Limb (tissue), 2 donors: Measurements from ENCODE around the gene UBE2L5.
"Not testable (repeated sequence)": the region's sequence is repeated elsewhere in the genome, so short reads cannot be mapped to it uniquely, and the experiment has no call there.

ENCODE experiments used
- DNase-seq, 2 donors: peaks; one replicate each; pipeline ENCODE4 v3.0.0-alpha.2; 2016; ENCODE audit errors: extremely low spot score in 2 of 2

The UBE2L5 gene

GRCh38 chr13:30438286-30438685 is 16.0 kb downstream of the UBE2L5 start:
- DNase-seq = no peak

- no peak for DNase-seq
Observed at GRCh38 chr13:30440910-30441703, 18.8 kb downstream of the UBE2L5 start.

GRCh38 chr13:30442926-30443325 is 20.6 kb downstream of the UBE2L5 start:
- no peak for DNase-seq

- DNase-seq = not testable (repeated sequence)
Observed at GRCh38 chr13:30443491-30443890, 21.2 kb downstream of the UBE2L5 start.

- DNase-seq = no peak
Observed at GRCh38 chr13:30443957-30444404, 21.7 kb downstream of the UBE2L5 start.

- DNase-seq = no peak
Observed at GRCh38 chr13:30446126-30446500, 23.8 kb downstream of the UBE2L5 start.

GRCh38 chr13:30448441-30448840 is 26.1 kb downstream of the UBE2L5 start:
- DNase-seq = no peak

GRCh38 chr13:30450066-30450465 is 27.8 kb downstream of the UBE2L5 start:
- no peak for DNase-seq

- DNase-seq = not testable (repeated sequence)
Observed at GRCh38 chr13:30451476-30451875, 29.2 kb downstream of the UBE2L5 start.

GRCh38 chr13:30453727-30454126 is 31.4 kb downstream of the UBE2L5 start:
- DNase-seq = no peak

- DNase-seq = no peak
Observed at GRCh38 chr13:30454991-30455390, 32.7 kb downstream of the UBE2L5 start.

GRCh38 chr13:30456290-30456689 is 34.0 kb downstream of the UBE2L5 start:
- no peak for DNase-seq

GRCh38 chr13:30457306-30457891 is 35.1 kb downstream of the UBE2L5 start:
- no peak for DNase-seq

- peak in 1 of 2 donors; percentile 38 for DNase-seq
Observed at GRCh38 chr13:30461279-30462066, 39.2 kb downstream of the UBE2L5 start.

GRCh38 chr13:30463787-30464495 is 41.6 kb downstream of the UBE2L5 start:
- DNase-seq = peak in 1 of 2 donors; percentile 54

GRCh38 chr13:30464496-30465342 is 42.4 kb downstream of the UBE2L5 start:
- peak; percentile 79 to 92 for DNase-seq

- no peak for DNase-seq
Observed at GRCh38 chr13:30465343-30465592, 43.0 kb downstream of the UBE2L5 start.

GRCh38 chr13:30465593-30466357 is 43.5 kb downstream of the UBE2L5 start, which contains the start of gene HMGB1:
Gene HMGB1 (minus strand): TSS chr13:30465936. CDS start chr13:30463680, 2,256 bp downstream.
- DNase-seq = peak; percentile 97 to 98

GRCh38 chr13:30466358-30466714 is 44.0 kb downstream of the UBE2L5 start:
- DNase-seq = peak in 1 of 2 donors; percentile 32

- DNase-seq = no peak
Observed at GRCh38 chr13:30466841-30467252, 44.6 kb downstream of the UBE2L5 start.
